GM12801 (cell line): Measurements from ENCODE around the gene FICD.

Source experiments
- TF ChIP-seq, protein P1 (sequence below): IDR thresholded peaks from one replicate; pipeline ENCODE4 v1.5.1; 2011; ENCODE audit warnings: control low read depth; ENCODE audit not compliant: insufficient read length; ENCODE audit errors: extremely low read depth

FICD gene

GRCh38 chr12:108514973-108515814, at the start of gene FICD:
FICD (plus strand) TSS chr12:108515277; CDS start chr12:108516973, 1,696 bp downstream.
- TF ChIP-seq, protein P1, sequence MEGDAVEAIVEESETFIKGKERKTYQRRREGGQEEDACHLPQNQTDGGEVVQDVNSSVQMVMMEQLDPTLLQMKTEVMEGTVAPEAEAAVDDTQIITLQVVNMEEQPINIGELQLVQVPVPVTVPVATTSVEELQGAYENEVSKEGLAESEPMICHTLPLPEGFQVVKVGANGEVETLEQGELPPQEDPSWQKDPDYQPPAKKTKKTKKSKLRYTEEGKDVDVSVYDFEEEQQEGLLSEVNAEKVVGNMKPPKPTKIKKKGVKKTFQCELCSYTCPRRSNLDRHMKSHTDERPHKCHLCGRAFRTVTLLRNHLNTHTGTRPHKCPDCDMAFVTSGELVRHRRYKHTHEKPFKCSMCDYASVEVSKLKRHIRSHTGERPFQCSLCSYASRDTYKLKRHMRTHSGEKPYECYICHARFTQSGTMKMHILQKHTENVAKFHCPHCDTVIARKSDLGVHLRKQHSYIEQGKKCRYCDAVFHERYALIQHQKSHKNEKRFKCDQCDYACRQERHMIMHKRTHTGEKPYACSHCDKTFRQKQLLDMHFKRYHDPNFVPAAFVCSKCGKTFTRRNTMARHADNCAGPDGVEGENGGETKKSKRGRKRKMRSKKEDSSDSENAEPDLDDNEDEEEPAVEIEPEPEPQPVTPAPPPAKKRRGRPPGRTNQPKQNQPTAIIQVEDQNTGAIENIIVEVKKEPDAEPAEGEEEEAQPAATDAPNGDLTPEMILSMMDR: no peak

DNA sequence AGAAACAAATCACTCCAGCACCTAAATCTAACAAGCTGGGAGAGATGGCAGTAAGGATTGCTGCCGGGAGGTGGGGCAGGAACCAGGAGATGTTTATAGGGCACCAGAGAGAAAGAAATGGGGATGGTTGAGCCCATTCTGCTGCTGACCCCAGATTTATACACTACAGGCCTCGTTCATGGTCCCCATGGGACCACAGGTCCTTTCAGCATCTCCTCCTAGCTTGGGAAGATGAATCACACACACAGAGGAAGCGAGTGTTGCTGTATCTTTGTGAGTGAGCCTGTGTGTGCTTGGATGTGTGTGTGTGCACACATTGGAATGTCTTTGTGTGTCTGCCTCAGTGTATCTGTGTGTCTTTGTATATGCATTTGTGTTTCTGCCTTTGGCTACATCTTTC, 49.7 kb upstream of the FICD start:
- TF ChIP-seq, protein P1: no peak

DNA sequence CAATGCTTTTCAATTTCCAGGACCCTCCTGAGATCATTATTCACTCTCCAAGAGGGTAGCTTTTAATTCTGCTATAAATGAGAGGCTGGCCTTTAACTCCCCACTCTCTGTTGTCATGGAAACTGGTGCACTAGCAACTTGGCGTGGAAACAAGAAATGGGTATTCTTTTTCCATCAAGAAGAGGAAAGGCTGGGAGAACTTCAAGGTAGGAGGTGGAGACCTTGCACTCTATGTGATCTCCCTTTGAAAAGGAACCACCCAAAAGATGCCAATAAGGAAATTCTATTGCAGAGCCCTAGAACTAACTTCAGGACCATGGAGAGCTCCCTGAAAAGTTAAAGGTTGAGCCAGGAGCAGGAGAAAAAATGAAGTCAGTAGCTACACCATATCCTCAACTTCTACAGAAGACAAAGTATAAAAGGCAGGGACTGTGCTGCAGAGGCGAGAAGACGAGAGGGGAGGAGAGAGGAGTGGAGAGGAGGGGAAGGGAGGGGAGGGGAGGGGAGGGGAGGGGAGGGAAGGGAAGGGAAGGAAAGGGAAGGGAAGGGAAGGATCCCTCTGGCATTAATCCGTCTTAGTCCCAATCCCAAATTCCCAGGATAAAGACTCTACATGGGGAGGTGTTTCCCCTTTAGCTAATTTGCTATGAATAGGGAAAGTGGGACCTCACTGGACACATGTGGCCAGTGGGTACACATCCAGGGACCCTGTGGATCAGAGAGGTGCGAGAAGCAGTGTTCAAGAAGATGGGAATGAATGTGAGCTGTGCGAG, 46.7 kb upstream of the FICD start:
- TF ChIP-seq, protein P1: no peak

DNA sequence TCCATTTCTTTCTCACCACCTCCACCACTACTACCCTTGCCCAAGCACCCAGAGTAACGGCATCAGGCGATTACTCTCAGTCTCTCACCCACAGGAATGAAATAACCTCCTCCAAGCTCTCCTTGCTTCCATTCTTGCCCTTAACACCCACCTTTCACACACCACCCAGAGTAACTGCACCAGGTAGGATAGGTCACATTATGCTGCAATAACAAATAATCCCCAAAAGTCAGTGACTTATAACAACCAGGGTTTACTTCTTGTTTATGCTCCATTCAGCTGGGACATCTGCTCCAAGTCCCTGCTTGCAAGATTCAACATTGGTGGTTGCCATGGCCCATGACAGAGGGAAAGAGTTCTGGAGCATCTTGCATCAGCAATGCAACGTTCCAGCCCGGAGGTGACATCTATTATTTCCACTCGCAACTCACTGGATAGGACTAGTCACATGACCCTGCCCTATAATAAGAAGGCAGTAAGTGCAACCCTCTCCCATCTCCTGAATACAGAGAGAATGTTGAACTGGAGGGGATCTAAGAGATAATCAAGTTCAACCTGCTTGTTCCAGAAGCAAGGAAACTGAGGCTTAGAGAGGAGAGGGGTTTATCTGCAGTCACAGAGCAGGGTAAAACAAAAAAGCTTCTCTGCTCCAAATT, 41.5 kb upstream of the FICD start:
- TF ChIP-seq, protein P1: no peak

DNA sequence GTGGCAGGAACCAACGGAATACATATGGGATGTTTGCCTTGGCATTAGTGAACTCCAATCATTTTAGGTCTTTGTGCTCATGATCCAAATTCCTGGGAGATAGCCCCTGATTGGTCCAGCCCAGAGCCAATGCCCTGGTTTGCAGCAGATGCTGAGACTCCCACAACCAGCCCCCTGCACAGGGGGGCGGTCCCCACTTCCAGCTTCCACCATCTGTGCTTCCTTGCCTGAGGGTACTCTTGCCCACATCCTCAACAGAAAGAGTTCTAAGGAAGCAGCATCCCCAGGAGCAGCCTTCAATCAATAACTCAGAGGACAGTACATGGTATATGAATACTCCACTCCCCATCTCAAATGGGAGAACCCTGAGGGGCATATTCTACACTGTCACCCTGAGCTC, 39.7 kb upstream of the FICD start:
- TF ChIP-seq, protein P1: no peak

DNA sequence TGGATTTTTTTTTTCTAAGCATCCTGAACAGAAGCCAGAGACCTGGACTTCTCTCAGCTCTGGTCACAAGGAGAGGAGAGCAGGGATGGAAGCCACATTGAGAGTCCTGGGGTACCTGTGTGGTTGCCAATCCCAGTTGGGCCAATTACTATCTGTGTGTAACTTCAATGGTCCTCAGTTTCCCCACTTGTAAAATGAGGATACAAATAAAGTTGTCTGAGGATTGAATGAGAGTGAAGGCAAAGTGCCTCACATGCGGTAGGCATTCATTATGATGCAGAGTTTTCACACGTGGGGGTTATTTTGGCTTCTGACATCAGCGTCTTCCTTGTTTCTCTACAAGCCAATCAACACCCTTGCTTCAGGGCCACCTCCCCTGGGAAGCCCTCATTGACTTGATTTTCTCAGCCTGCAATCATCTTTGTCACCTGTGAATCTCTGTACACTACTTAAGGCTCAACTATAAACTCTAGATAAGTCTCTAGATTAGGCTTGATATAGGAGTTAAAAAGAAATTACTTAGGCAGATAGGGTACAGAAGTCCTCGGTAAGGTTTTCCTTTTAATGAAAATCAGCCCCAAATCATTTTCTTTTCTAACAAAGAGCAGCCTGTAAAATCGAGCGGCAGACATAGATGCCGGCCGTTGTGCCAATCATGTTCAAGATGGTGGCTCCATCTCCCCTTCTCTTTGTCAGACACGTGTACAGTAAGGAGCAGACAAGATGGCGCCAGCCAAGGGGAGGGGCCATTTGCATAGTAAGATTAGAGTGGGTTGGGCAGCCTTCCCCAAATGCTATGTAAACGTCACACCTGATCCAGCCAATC, 37.8 kb upstream of the FICD start:
- TF ChIP-seq, protein P1: no peak

DNA sequence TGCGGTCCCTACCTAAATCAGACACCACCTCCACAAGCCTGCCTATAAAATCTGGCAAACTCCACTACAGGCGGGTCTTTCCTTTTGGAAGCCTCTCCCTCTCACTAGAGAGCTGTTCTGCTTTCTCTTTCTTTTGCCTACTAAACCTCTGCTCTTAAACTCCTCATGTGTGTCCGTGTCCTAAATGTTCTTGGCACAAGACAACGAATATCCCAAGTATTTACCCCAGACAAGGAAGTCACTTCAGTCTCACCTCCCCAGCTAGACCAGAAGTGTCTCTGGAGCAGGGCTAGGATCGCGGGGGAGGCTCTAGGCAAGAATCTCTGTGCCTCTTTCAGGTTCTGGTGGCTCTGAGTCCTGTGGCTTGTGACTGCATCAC, 37.2 kb upstream of the FICD start:
- TF ChIP-seq, protein P1: no peak
